NCI-H128 (cell line): ENCODE results near the gene NPAS3.

Source experiments
- DNase-seq: peaks from one replicate; lab custom pipeline; 2025; ENCODE audit not compliant: unreplicated experiment; lab: John Stamatoyannopoulos, UW

Gene NPAS3

GRCh38 chr14:33611405-33612196 lies 672.9 kb downstream of the NPAS3 start:
- no peak for DNase-seq

DNA sequence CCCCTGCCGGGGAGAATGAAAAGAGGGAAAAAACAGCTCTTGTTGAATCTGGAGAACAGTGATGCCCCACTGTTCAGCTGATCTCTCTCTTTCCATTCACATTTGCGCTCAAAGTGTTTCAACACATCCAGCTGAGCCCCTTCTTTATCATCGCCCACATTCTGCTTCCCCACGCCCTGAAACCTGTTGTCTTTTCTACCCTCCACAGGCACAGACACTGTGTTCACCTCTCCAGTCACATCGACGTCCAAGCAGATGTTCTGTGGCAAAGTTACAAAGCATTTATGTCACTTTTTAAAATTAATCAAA lies 673.5 kb downstream of the NPAS3 start:
- DNase-seq: no peak

DNA sequence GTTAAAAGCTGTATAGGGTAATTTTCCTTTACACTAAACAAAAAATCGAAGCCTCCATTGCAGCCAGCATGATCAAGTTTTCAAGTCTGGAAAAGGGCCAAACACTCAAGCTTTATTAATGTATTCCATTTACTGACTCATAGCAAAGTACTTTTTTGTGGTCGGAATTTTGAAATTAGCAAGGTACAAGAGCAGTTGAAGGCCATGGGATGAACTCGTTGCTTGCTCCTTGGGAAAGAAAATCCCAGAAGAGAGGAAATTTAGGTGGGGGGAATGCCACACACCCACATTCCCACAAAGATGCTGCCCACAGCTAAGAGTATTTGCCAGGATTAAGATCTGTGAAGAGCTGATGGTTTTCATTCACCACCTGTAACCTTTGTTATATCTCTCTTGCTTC lies 678.5 kb downstream of the NPAS3 start:
- peak; percentile 44 for DNase-seq

- DNase-seq: no peak
Measured at GRCh38 chr14:33618361-33619105, 679.9 kb downstream of the NPAS3 start.

DNA sequence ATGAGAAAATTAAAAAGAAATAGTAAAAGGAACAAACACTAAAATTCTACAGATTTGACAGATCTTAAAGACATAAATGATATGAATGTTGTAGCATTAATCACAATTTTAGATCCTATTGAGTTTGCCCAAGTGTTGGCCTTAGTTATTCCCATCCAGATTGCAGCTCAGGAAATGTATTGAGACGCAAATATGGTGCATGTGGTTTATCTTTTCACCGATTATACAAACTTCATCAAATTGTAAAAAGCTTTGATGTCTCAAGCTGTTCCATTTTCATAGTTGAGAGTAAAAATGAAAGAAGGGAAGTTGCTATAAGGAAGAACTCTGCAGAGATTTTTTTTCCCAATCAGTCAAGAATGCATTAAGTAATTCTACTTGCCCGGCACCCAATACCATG lies 683.8 kb downstream of the NPAS3 start:
- DNase-seq: no peak

DNA sequence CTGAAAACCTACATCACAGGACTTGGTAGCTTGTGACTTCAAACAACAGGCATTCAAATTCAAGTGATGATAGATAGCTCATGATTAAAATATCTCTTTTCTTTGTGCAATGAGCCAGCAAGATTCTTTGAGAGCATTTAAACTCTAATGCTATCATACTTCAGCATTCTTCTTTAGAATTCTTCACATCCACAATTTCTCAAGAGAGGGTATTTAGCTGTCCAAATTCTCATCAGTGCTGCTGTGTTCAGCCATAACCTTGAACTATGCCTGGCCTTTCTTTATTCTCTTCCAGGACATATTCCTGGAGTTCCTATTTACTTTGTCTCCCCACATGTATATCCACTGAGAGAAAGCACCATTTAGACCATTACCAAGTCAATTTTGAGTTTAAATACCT lies 691.1 kb downstream of the NPAS3 start:
- DNase-seq: no peak

- DNase-seq: no peak
Measured at GRCh38 chr14:33631021-33631420, 692.3 kb downstream of the NPAS3 start.

DNA sequence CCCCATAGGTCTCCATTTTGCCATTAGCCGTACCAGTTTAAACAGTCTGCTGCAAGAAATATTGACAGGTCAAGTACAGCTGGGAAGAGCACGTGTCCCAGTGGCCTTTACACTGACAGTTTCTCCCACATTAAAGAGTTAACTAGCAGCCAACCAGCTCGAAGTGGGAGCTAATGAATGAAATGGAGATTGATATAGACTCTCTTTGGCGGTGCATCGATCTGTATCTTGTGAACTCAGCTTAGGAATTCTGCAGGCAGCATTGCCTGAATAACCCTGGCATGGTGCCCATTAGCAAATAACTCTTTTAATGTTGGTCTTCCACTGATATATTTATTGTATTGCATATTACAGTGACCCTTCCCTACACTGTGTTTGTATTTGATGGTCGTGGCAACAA lies 692.8 kb downstream of the NPAS3 start:
- no peak for DNase-seq

- DNase-seq: no peak
Measured at GRCh38 chr14:33634631-33635030, 696.0 kb downstream of the NPAS3 start.

DNA sequence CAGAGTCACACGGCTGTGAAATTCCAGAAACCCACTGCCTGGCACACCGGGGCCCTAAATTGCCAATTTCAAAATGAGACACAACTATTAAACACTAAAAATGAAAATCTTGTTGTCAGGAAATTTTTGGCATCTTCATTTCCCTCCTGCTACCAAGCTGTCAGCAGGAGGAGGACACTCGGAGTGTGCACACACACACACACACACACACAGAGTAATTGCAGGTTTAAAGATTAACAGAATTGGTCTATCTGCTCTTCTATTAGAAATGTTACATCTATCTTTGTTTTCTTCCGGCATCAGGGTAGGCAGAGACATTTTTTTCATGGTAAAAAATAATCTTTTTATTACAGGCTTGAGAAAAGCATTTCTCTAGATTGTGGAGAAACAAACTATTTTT lies 698.0 kb downstream of the NPAS3 start:
- DNase-seq: no peak

DNA sequence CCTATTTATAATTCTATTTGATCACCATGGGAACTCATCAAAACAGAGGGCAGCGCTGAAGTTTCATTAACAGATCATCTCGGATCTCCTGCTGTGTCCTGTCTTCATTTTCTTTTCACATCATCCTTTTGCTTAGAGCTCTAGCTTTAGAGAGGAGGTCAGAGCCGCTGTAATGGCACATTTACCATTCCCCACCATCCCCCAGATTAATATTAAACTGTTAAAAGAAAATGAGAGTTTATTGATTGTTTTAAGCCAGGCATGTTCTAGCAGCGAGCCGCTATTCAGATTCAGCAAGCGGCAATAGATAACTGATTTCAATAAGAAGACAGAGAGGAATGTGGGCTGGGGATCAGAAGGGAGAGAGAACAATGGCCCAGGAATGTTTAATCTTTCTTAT lies 703.4 kb downstream of the NPAS3 start:
- DNase-seq: no peak

DNA sequence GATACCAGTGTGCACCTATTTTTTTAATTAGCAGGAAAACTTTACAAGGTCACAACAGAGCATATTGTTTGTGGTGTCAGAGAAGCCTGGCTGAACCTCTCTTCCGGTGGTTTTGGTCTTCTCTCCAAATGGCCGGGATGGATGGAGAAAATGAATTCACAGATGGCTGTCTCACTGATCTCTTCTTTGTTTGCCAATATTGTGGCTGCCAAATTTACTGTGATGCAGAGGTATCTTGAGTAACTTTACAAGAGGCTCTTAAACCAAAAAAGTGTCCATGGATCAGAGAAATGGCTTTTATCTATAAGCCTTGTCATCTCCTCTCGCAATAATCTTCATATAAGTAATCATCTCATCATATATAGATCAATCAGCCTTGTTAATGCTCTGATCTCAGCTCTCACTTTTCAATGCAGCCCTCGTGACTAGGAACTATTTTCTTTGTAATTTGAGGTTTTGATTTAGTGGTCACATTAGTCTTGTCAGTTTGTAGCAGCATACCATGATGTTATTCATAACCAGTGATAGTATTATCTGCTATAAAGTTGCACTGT lies 704.1 kb downstream of the NPAS3 start:
- no peak for DNase-seq

- no peak for DNase-seq
Measured at GRCh38 chr14:33643426-33644181, 704.9 kb downstream of the NPAS3 start.

DNA sequence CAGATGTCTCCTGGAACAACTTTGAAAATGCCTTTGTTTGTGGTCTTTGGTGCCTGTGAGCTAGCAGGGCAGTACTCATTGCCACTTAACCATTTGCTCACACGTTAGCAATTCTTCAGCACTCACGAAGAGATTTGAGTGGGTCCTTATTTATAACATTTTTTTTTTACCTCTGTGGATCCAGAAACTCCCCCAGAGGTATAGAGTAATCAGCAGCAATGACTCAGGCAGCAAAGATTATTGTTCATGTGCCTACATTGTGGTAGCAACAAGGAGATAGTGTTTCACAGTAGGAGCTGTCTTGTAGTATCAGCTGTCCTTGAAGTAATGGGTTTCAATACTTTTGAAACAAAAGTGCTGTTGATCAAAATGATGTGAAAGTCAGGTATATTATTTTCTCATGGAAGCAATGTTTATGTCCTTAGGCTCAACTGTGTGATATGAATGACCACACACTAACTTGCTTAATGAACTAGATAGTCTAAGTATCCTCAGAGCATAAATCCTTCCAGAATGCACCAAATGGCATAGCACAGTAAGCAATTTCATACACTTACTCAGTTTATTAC lies 708.1 kb downstream of the NPAS3 start:
- no peak for DNase-seq

GRCh38 chr14:33647385-33647786 lies 708.7 kb downstream of the NPAS3 start:
- DNase-seq: no peak

- DNase-seq: no peak
Measured at GRCh38 chr14:33650430-33650829, 711.8 kb downstream of the NPAS3 start.

GRCh38 chr14:33652566-33653307 lies 714.1 kb downstream of the NPAS3 start:
- no peak for DNase-seq

- DNase-seq: no peak
Measured at GRCh38 chr14:33653308-33653695, 714.6 kb downstream of the NPAS3 start.

GRCh38 chr14:33655421-33655820 lies 716.7 kb downstream of the NPAS3 start:
- no peak for DNase-seq

GRCh38 chr14:33657476-33657875 lies 718.8 kb downstream of the NPAS3 start:
- DNase-seq: no peak

DNA sequence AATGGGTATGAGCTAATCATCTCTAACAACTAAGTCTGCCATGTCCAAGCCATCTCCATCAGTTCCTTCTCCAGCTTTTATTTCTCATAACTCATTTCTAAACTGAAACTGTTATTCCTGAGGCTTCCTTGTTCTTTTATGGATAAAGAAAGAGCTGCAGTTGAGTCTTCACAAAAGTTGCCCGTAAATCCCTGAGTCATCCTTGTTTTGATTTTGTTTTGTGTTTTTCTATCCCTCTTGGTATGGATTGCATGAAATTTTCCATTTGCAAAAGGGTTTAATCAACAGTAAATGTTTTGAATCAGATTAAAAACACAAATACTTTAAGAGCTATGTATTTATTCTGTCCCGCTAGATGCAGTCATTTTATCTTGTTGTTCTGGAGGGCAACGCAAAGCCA lies 721.6 kb downstream of the NPAS3 start:
- DNase-seq: no peak
